Upper lobe of left lung (tissue), 6 donors: Measurements from ENCODE around the gene PFKFB1. TPM values are rescaled to one million over a fixed set of nuclear protein-coding genes. Genes with fewer than 3 reads are reported as not detected.

Source experiments
- ATAC-seq, 2 donors: fragments of 200-7000 bp; cut with Tn5 transposase; one replicate each; pipeline ENCODE4 v1.9.1; 2022; ENCODE audit warnings: mild to moderate bottlenecking in 2 of 2, moderate library complexity in 2 of 2; ENCODE audit not compliant: low FRiP score in 2 of 2
- DNase-seq, 2 donors: peaks; one replicate each; pipeline ENCODE4 v3.0.0-alpha.2; 2019 to 2020
- H3K27ac ChIP-seq, 4 donors: fragments of 200-600 bp; sonication (generic); one replicate each; pipeline ENCODE4 v1.5.1; 2016 to 2019
- H3K27me3 ChIP-seq, 4 donors: fragments of 200-600 bp; sonication (generic); one replicate each; pipeline ENCODE4 v1.5.1; 2017 to 2019
- H3K36me3 ChIP-seq, 4 donors: fragments of 200-600 bp; sonication (generic); one replicate each; pipeline ENCODE4 v1.5.1; 2016 to 2019
- H3K4me1 ChIP-seq, 4 donors: fragments of 200-600 bp; sonication (generic); one replicate each; pipeline ENCODE4 v1.5.1; 2018 to 2019
- H3K4me3 ChIP-seq, 4 donors: fragments of 200-600 bp; sonication (generic); one replicate each; pipeline ENCODE4 v1.5.1; 2017 to 2019; ENCODE audit warnings: mild to moderate bottlenecking in 2 of 4, moderate library complexity in 1 of 4
- H3K9me3 ChIP-seq, 4 donors: fragments of 200-600 bp; sonication (generic); one replicate each; pipeline ENCODE4 v1.5.1; 2018 to 2019
- CTCF ChIP-seq, 6 experiments: fragments of 450-650 bp in 4 of 6; fragments of 200-600 bp in 2 of 6; sonication (generic) in 2 of 6; IDR thresholded peaks; one replicate each; pipeline ENCODE4 v1.5.1; 2016 to 2019; ENCODE audit warnings: antibody characterized with exemption in 6 of 6
- EP300 ChIP-seq, 4 donors: sonication (generic); formaldehyde crosslinking; IDR thresholded peaks; one replicate each; pipeline ENCODE4 v1.5.1; 2017; ENCODE audit warnings: antibody characterized with exemption in 4 of 4, control low read depth in 2 of 4
- POLR2A ChIP-seq, 4 donors: fragments of 450-650 bp; IDR thresholded peaks; one replicate each; pipeline ENCODE4 v1.5.1; 2016 to 2017; ENCODE audit warnings: antibody characterized with exemption in 4 of 4, mild to moderate bottlenecking in 2 of 4
- POLR2AphosphoS5 ChIP-seq, 2 donors: sonication (generic); formaldehyde crosslinking; IDR thresholded peaks; one replicate each; pipeline ENCODE4 v1.5.1; 2017; ENCODE audit warnings: antibody characterized with exemption in 2 of 2
- WGBS, 2 donors: methylation state at CpG; one replicate each; pipeline ENCODE4 v1.1.5; 2017 to 2018; 5-methylcytosine and 5-hydroxymethylcytosine counted together
- total RNA-seq, 6 donors: library from RNA; depleted of rRNA in 4 of 6; stranded (reverse); fragments of >200 nt in 4 of 6; gene quantifications; one replicate each; pipeline versions ENCODE4 v1.1.0 to v1.2.1, GENCODE V29; 2016 to 2021
- donor health status: DM: no; HTN: no; CAD: no; lungs with moderate emphysema.
- donor health status: DM: no; HTN: yes; CAD: no; lungs with severe emphysema.

PFKFB1 gene
- total RNA-seq, 6 donors from 2014 or later, result 0.31 to 0.33 TPM; not detected in 4

- Histone ChIP-seq H3K4me3 (no peak overlapping the region), H3K27ac (no peak overlapping the region), H3K36me3 (no peaks in the 10 kb centered on the region), H3K27me3 (no peaks in the 10 kb centered on the region), H3K9me3 (no peaks in the 10 kb centered on the region), H3K4me1 (peaks cover 0 to 4% (median 0%) of the 10 kb centered on the region in 4 donors)
- TF ChIP-seq CTCF (IDR thresholded peaks at IDR 0.05) (no peak), POLR2A (IDR thresholded peaks at IDR 0.05) (no peak), EP300 (IDR thresholded peaks at IDR 0.05) (no peak), POLR2AphosphoS5 (IDR thresholded peaks at IDR 0.05) (no peak)
- no peak for ATAC-seq
- no peak for DNase-seq
- WGBS, 2 donors, result 87% methylated on average over 3 of the region's 3 CpGs; no CpG with 5 or more reads in 1 of the 2 donors
Observed at GRCh38 chrX:54922547-54922946, 71.4 kb downstream of the PFKFB1 start.

- DNase-seq, result peak in 1 of 2 donors; percentile 17
- 1 to 36% methylated on average over 25 to 29 of the region's 29 CpGs for WGBS, 2 donors
- peaks cover 0 to 4% (median 0%) of the 10 kb centered on the region in 4 donors for H3K4me1 ChIP-seq
Observed at GRCh38 chrX:54921427-54922021, 72.5 kb downstream of the PFKFB1 start.

GRCh38 chrX:54920610-54921426 is 73.2 kb downstream of the PFKFB1 start, which contains the start of gene TRO:
TSS of gene TRO (plus strand) at chrX:54920824. CDS start at chrX:54922247, 1,423 bp downstream.
- TF ChIP-seq POLR2AphosphoS5 (IDR thresholded peaks at IDR 0.05), result no peak
- TF ChIP-seq EP300 (IDR thresholded peaks at IDR 0.05), result no peak
- TF ChIP-seq CTCF (IDR thresholded peaks at IDR 0.05), result no peak
- TF ChIP-seq POLR2A (IDR thresholded peaks at IDR 0.05), result no peak
- DNase-seq (no peak), ATAC-seq (peak in 1 of 2 donors; percentile 23)
- no peaks in the 10 kb centered on the region for H3K36me3 ChIP-seq
- no peaks in the 10 kb centered on the region for H3K27me3 ChIP-seq
- peaks cover 0 to 4% (median 0%) of the 10 kb centered on the region in 4 donors for H3K4me1 ChIP-seq
- 1 to 37% methylated on average over 29 of the region's 29 CpGs for WGBS, 2 donors
- no peaks in the 10 kb centered on the region for H3K9me3 ChIP-seq
- peak within 1 kb of the TSS; percentile 9 to 58 (median 44) for H3K4me3 ChIP-seq
- H3K27ac ChIP-seq, result no peak within 1 kb of the TSS

More at GRCh38 chrX:54921427-54922021, 72.5 kb downstream of the PFKFB1 start:
- H3K9me3 ChIP-seq, result no peaks in the 10 kb centered on the region
- TF ChIP-seq EP300 (IDR thresholded peaks at IDR 0.05) (no peak), POLR2AphosphoS5 (IDR thresholded peaks at IDR 0.05) (no peak), CTCF (IDR thresholded peaks at IDR 0.05) (peak in 1 of 6 experiments; percentile 7)
- peak; percentile 68 to 71 for ATAC-seq
- H3K27ac ChIP-seq, result no peak overlapping the region
- no peaks in the 10 kb centered on the region for H3K36me3 ChIP-seq
- H3K27me3 ChIP-seq, result no peaks in the 10 kb centered on the region
- peak overlapping the region; percentile 9 to 58 (median 44) for H3K4me3 ChIP-seq

GRCh38 chrX:54909941-54910340 is 84.0 kb downstream of the PFKFB1 start:
- Histone ChIP-seq H3K36me3 (no peaks in the 10 kb centered on the region), H3K4me1 (no peaks in the 10 kb centered on the region), H3K4me3 (no peak overlapping the region), H3K27me3 (no peaks in the 10 kb centered on the region), H3K27ac (no peak overlapping the region), H3K9me3 (peaks cover 0 to 6% (median 2%) of the 10 kb centered on the region in 4 donors)
- ATAC-seq, result no peak
- DNase-seq, result no peak
- TF ChIP-seq EP300 (IDR thresholded peaks at IDR 0.05) (no peak), CTCF (IDR thresholded peaks at IDR 0.05) (no peak), POLR2A (IDR thresholded peaks at IDR 0.05) (no peak), POLR2AphosphoS5 (IDR thresholded peaks at IDR 0.05) (no peak)
